H1 (cell line): ENCODE data around the gene MAN2C1. TPM values are rescaled to one million over a fixed set of nuclear protein-coding genes. Genes with fewer than 3 reads are reported as not detected.

Source experiments
- ATF3 ChIP-seq: IDR thresholded peaks from 2 replicates; pipeline ENCODE4 v1.6.1; 2011; ENCODE audit warnings: low read depth, mild to moderate bottlenecking, low read length; ENCODE audit not compliant: insufficient read depth
- KDM5A ChIP-seq: fragments of 200-600 bp; IDR thresholded peaks from 2 replicates; pipeline ENCODE4 v1.7.1; 2012; ENCODE audit warnings: mild to moderate bottlenecking, low read length, inconsistent platforms, mixed read lengths
- SP4 ChIP-seq: IDR thresholded peaks from 2 replicates; pipeline ENCODE4 v1.6.1; 2012; ENCODE audit warnings: low read length, inconsistent platforms
- YY1 ChIP-seq: IDR thresholded peaks from 2 replicates; pipeline ENCODE4 v1.6.1; 2011; ENCODE audit warnings: low read depth, mild to moderate bottlenecking, low read length
- polyA plus RNA-seq, 7 experiments: library from polyadenylated mRNA; depleted of rRNA in 3 of 7; stranded (reverse) in 5 of 7; unstranded in 2 of 7; fragments of >200 nt in 5 of 7; fragments of 200-250 nt in 2 of 7; gene quantifications; 1 replicate in 5 of 7; 2 replicates in 1 of 7; 4 replicates in 1 of 7; pipeline versions ENCODE4 v1.2.1 to v1.2.3, GENCODE V29; 2011 to 2013; ENCODE audit warnings: missing spikeins in 2 of 7, mixed read lengths in 2 of 7
- total RNA-seq: library from RNA; stranded (reverse); fragmentation: NEBNext Ultra II Directional; extraction: Animal tissue kit (Norgen Biotek cat#: 25700); gene quantifications from 2 replicates; pipeline ENCODE4 v1.2.1, GENCODE V29; 2021

MAN2C1 gene
- total and polyA plus RNA-seq, 2 of the 8 experiments (the other 6 are each of a cell fraction or from before 2014, with no cell fraction given), result 56.3 to 88.9 TPM

GRCh38 chr15:75366163-75366562, 2.2 kb downstream of the MAN2C1 start (continued):
- TF ChIP-seq SP4, result no peak
- TF ChIP-seq YY1, result no peak
- TF ChIP-seq KDM5A, result no peak
- no peak for TF ChIP-seq ATF3
- TF ChIP-seq, all 59 proteins: peak for 0
